Large intestine (tissue), 12 donors: ENCODE measurements around the gene RNF145. TPM values are rescaled to one million over a fixed set of nuclear protein-coding genes. Genes with fewer than 3 reads are reported as not detected.

Experiments used
- DNase-seq, 2 donors: peaks; one replicate each; pipeline versions ENCODE4 v3.0.0 to v3.0.0-alpha.2; 2013
- H3K27ac ChIP-seq: one replicate; pipeline ENCODE4 v1.5.1; 2013; ENCODE audit warnings: low read length
- H3K27me3 ChIP-seq: 2 replicates; pipeline ENCODE4 v1.6.1; 2013; ENCODE audit warnings: low read length; ENCODE audit not compliant: control insufficient read depth, insufficient read depth
- H3K36me3 ChIP-seq: 2 replicates; pipeline ENCODE4 v1.6.1; 2013; ENCODE audit warnings: low read length; ENCODE audit not compliant: control insufficient read depth, insufficient read depth
- H3K4me1 ChIP-seq: one replicate; pipeline ENCODE4 v1.6.1; 2013; ENCODE audit warnings: low read length; ENCODE audit not compliant: control insufficient read depth, insufficient read depth
- H3K4me3 ChIP-seq: one replicate; pipeline ENCODE4 v1.5.1; 2013; ENCODE audit warnings: low read length
- H3K9me3 ChIP-seq: one replicate; pipeline ENCODE4 v1.6.1; 2013; ENCODE audit warnings: mild to moderate bottlenecking, low read depth, low read length, moderate library complexity; ENCODE audit not compliant: control insufficient read depth
- WGBS: methylation state at CpG from one replicate; pipeline ENCODE4 v1.1.5; 2013; ENCODE audit warnings: low lambda C conversion rate; ENCODE audit not compliant: insufficient coverage; 5-methylcytosine and 5-hydroxymethylcytosine counted together
- long read RNA-seq, 11 donors: transcript quantifications; one replicate each; lab custom pipeline, GENCODE V29; 2026
- polyA plus RNA-seq: library from polyadenylated mRNA; unstranded; fragments of 120-200 nt; gene quantifications from one replicate; pipeline ENCODE4 v1.2.1, GENCODE V29; 2013

RNF145 gene, protein sequence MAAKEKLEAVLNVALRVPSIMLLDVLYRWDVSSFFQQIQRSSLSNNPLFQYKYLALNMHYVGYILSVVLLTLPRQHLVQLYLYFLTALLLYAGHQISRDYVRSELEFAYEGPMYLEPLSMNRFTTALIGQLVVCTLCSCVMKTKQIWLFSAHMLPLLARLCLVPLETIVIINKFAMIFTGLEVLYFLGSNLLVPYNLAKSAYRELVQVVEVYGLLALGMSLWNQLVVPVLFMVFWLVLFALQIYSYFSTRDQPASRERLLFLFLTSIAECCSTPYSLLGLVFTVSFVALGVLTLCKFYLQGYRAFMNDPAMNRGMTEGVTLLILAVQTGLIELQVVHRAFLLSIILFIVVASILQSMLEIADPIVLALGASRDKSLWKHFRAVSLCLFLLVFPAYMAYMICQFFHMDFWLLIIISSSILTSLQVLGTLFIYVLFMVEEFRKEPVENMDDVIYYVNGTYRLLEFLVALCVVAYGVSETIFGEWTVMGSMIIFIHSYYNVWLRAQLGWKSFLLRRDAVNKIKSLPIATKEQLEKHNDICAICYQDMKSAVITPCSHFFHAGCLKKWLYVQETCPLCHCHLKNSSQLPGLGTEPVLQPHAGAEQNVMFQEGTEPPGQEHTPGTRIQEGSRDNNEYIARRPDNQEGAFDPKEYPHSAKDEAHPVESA
- 52.6 TPM for polyA plus RNA-seq
- long read RNA-seq, donor 1, partial matches to known transcripts: 0 of 7 reads
- long read RNA-seq, donor 1, other reads (novel, unspliced or antisense): 0 of 7 reads
- long read RNA-seq, donor 2, transcript RNF145-202 (11 exons, 3,613 nt): major isoform, 11 of 15 reads
- long read RNA-seq, donor 2, partial matches to known transcripts: 0 of 15 reads
- long read RNA-seq, donor 2, other reads (novel, unspliced or antisense): 0 of 15 reads
- long read RNA-seq, donor 3, transcript RNF145-202 (11 exons, 3,613 nt): major isoform, 9 of 16 reads
- long read RNA-seq, donor 3, partial matches to known transcripts: 5 of 16 reads
- long read RNA-seq, donor 3, other reads (novel, unspliced or antisense): 0 of 16 reads
- long read RNA-seq, donor 4, partial matches to known transcripts: 0 of 1 reads
- long read RNA-seq, donor 4, other reads (novel, unspliced or antisense): 0 of 1 reads
- long read RNA-seq, donor 5, partial matches to known transcripts: 0 of 4 reads
- long read RNA-seq, donor 5, other reads (novel, unspliced or antisense): 0 of 4 reads
- long read RNA-seq, donor 6, transcript RNF145-202 (11 exons, 3,613 nt): major isoform, 7 of 7 reads
- long read RNA-seq, donor 6, partial matches to known transcripts: 0 of 7 reads
- long read RNA-seq, donor 6, other reads (novel, unspliced or antisense): 0 of 7 reads
- long read RNA-seq, donor 7, transcript RNF145-202 (11 exons, 3,613 nt): major isoform, 5 of 8 reads
- long read RNA-seq, donor 7, partial matches to known transcripts: 0 of 8 reads
- long read RNA-seq, donor 7, other reads (novel, unspliced or antisense): 0 of 8 reads
- long read RNA-seq, donor 8, partial matches to known transcripts: 15 of 20 reads
- long read RNA-seq, donor 8, other reads (novel, unspliced or antisense): 0 of 20 reads
- long read RNA-seq, donor 9, partial matches to known transcripts: 0 of 6 reads
- long read RNA-seq, donor 9, other reads (novel, unspliced or antisense): 0 of 6 reads
- long read RNA-seq, donor 10, transcript RNF145-202 (11 exons, 3,613 nt): major isoform, 7 of 8 reads
- long read RNA-seq, donor 10, partial matches to known transcripts: 0 of 8 reads
- long read RNA-seq, donor 10, other reads (novel, unspliced or antisense): 0 of 8 reads
- long read RNA-seq, donor 11, transcript RNF145-202 (11 exons, 3,613 nt): major isoform, 8 of 11 reads
- long read RNA-seq, donor 11, partial matches to known transcripts: 0 of 11 reads
- long read RNA-seq, donor 11, other reads (novel, unspliced or antisense): 0 of 11 reads

DNA sequence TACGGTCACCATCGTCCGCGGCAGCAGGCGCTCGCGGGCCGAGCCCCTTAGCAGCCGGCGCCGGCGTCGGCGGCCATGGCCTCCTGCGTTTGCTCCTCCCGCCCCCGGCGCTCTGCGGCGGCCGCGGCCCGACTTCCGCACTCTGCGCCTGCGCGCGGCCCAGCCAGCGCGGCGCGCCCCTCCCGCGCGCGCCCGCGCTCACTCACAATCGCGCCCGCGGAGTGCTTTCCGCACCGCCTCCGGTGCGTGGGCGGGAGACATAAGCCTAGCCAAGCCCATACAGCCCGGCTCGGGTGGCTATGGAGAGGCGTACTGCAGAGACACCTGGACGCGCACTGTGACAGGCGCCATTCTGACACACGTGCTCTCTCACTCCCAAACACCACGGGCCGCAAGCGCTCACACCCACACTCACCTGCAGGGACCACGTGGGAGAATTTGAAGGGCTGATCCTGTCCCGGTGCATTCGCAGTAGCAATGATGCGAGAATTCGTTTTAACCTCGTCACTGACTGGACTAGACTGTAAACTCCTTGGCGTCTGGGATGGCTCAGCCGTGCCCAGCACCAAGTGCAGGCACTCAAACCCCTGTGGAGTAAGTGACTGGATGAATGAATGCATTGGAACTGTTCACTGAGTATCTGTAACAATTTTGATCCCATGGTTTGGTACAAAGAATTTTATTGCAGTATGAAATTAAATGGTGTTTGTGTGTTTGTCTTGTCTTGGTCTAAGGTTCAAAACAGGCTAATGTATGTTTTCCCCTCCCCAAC is at the start of gene RNF145:
RNF145 (minus strand) TSS at position 116 of the 772 bp plus-strand sequence. CDS start 5,936 bp downstream, outside the sequence.
- Histone ChIP-seq H3K27me3 (no peaks in the 10 kb centered on the region), H3K36me3 (no peaks in the 10 kb centered on the region), H3K9me3 (no peaks in the 10 kb centered on the region), H3K4me1 (peaks cover 31% of the 10 kb centered on the region), H3K4me3 (peak within 1 kb of the TSS; percentile 72), H3K27ac (peak within 1 kb of the TSS; percentile 92)
- no CpG with 5 or more reads among the region's 65 CpGs for WGBS
- peak; percentile 79 to 90 for DNase-seq

- H3K36me3 ChIP-seq: no peaks in the 10 kb centered on the region
- H3K4me1 ChIP-seq: peaks cover 6% of the 10 kb centered on the region
- H3K27me3 ChIP-seq: peaks cover 6% of the 10 kb centered on the region
- DNase-seq: no peak
- 100% methylated on average over 1 of the region's 2 CpGs for WGBS
- no peak overlapping the region for H3K27ac ChIP-seq
- H3K4me3 ChIP-seq: no peak overlapping the region
- H3K9me3 ChIP-seq: no peaks in the 10 kb centered on the region
These were observed 49.0 kb upstream of the RNF145 start for GRCh38 chr5:159258361-159258760.

DNA sequence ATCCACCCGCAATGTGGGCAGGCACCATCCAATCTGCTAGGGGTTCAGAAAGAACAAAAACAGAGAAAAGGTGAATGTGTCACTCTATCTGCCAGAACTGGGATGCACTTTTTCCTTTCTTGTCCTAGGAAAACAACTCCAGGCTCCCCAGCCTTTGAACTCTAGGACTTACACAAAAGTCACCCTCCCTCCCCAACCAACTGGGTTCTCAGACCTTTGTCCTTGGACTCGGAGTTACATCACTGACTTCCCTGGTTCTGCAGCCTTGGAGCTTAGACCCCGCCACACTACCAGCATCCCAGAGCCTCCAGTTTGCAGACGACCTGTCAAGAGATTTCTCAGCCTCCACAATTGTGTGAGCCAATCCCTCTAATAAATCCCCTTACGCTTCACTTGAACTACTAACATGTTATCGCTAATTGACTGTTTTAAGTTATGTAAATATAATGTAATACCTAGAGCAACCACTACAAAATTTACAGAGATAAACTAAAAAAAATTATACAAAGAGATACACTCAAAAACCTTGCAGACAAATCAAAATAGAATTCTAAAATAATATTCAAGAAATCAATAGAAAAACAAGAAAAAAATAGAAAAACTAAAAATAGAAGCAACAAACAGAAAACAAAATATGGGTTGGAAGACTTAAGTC is 48.4 kb upstream of the RNF145 start:
- H3K36me3 ChIP-seq: no peaks in the 10 kb centered on the region
- WGBS: 83% methylated on average over 1 of the region's 6 CpGs
- peaks cover 6% of the 10 kb centered on the region for H3K4me1 ChIP-seq
- H3K4me3 ChIP-seq: no peak overlapping the region
- H3K27me3 ChIP-seq: peaks cover 6% of the 10 kb centered on the region
- peak; percentile 35 to 75 for DNase-seq
- H3K9me3 ChIP-seq: no peaks in the 10 kb centered on the region
- H3K27ac ChIP-seq: no peak overlapping the region

DNA sequence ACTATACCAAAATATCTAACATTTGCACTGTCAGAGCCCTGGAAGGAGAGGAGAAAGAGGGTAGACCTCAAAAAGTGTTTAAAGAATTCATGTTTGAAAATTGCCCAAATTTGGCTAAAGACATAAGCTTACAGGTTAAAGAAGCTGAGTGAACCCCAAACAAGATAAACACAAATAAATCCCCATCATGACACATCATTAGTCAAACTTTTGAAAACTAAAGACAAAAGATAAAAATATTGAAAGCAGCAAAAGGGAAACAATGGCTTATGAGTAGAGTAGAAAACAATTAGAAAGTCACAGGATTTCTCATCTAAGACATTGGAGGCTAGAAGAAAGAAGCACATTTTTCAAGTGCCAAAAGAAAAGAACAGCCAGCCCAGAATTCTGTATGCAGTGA is 47.7 kb upstream of the RNF145 start:
- H3K27ac ChIP-seq: no peak overlapping the region
- peaks cover 6% of the 10 kb centered on the region for H3K4me1 ChIP-seq
- H3K36me3 ChIP-seq: no peaks in the 10 kb centered on the region
- DNase-seq: no peak
- H3K4me3 ChIP-seq: no peak overlapping the region
- H3K27me3 ChIP-seq: peaks cover 6% of the 10 kb centered on the region
- H3K9me3 ChIP-seq: no peaks in the 10 kb centered on the region

DNA sequence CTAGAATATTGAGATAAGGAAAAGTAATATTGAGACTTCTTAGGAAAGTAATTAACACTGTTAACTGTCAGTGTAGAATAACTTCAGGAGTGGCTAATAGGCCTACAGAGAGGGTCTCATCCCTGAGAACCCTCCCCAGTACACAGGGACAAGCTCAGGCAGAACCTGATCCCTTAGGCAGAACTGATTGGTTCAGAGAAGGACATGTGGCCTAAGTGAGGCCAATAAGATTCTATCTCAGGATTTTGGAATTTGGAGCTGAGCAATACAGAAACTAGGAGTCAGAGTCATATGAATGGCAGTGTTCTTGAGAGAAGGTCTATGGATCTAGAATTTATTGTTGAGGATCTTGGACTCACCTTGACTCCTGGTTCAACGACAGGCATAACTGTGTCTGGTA is 42.8 kb upstream of the RNF145 start:
- no CpG with 5 or more reads among the region's 1 CpG for WGBS
- Histone ChIP-seq H3K27ac (no peak overlapping the region), H3K9me3 (no peaks in the 10 kb centered on the region), H3K36me3 (no peaks in the 10 kb centered on the region), H3K4me3 (no peak overlapping the region), H3K4me1 (no peaks in the 10 kb centered on the region), H3K27me3 (peaks cover 9% of the 10 kb centered on the region)
- no peak for DNase-seq

DNA sequence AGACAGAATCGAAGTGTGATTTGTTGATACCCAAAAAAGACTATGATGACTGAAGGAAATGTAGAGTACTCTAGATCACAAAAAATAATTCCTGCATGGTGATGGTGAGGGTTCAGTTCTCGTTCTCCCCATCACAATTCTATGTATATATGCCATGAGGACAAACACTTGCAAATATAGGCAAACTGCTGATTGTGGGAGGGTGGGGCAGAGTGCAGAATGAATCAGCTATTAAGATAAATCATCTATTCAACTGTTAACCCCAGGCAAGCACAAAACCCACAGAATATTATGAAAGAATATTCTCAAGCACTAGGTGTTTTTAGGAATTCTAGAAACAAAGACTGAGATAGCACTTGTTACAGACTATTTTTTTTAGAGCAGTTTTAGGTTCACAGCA is 39.8 kb upstream of the RNF145 start:
- Histone ChIP-seq H3K4me3 (no peak overlapping the region), H3K4me1 (no peaks in the 10 kb centered on the region), H3K27ac (no peak overlapping the region), H3K9me3 (no peaks in the 10 kb centered on the region), H3K36me3 (no peaks in the 10 kb centered on the region), H3K27me3 (peaks cover 15% of the 10 kb centered on the region)
- no peak for DNase-seq
- WGBS: 100% methylated on average over 1 of the region's 2 CpGs

DNA sequence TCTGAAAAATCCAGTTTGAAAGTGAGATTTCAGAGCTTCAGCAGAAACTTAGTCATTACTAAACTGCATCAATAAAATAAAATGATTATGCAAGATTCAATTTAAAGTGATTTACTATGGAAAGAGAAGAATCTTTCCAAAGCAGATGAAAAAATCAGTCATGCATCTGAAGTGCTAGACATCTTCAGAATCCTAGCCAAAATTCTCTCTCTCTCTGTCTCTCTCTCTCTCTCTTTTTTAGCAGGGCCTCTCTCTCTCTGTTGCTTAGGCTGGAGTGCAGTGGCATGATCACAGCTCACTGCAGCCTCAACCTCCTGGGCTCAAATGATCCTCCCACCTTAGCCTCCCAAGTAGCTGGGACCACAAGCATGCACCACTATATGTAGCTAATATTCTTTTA is 35.5 kb upstream of the RNF145 start:
- H3K4me3 ChIP-seq: no peak overlapping the region
- peaks cover 15% of the 10 kb centered on the region for H3K27me3 ChIP-seq
- no peak for DNase-seq
- no peak overlapping the region for H3K27ac ChIP-seq
- H3K36me3 ChIP-seq: no peaks in the 10 kb centered on the region
- H3K4me1 ChIP-seq: no peaks in the 10 kb centered on the region
- no peaks in the 10 kb centered on the region for H3K9me3 ChIP-seq

DNA sequence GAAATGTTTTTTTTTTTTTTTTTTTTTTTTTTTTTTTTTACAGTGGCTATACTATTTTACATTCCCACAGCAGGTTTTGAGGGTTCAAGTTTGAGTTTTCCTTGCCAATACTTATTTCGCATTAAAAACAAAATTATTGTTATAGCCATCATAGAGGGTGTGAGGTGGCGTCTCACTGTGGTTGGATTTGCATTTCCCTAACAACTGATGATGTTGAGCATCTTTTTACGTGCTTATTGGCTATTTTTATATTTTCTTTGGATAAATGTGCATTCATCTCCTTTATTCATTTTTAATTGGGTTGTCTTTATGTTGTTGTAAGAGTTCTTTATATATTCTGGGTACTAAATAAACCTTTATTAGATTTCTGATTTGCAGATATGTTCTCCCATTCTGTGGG is 34.8 kb upstream of the RNF145 start:
- WGBS: no CpG with 5 or more reads among the region's 3 CpGs

DNA sequence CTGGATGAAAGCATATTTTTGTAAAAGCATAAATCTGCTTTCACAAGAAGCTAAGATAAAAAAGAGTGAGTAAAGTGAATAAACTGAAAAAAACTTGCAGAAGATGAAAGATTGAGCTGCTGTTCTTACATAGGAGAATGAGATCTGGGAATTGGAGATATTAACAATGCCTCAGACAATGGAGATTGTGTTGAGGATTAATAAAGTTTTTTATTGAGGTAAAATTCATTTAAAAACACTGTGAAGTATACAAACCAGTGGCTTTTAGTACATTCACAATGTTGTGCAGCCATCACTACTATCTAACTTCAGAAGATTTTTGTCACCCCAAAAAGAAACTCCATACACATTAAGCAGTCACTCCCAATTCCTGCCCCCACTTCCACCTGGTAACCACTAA is 34.0 kb upstream of the RNF145 start:
- Histone ChIP-seq H3K4me1 (no peaks in the 10 kb centered on the region), H3K27me3 (peaks cover 13% of the 10 kb centered on the region), H3K4me3 (no peak overlapping the region), H3K9me3 (no peaks in the 10 kb centered on the region), H3K27ac (no peak overlapping the region), H3K36me3 (no peaks in the 10 kb centered on the region)
- no peak for DNase-seq

More for the DNA sequence above, 34.8 kb upstream of the RNF145 start:
- Histone ChIP-seq H3K36me3 (no peaks in the 10 kb centered on the region), H3K27me3 (peaks cover 13% of the 10 kb centered on the region), H3K27ac (no peak overlapping the region), H3K4me1 (no peaks in the 10 kb centered on the region), H3K4me3 (no peak overlapping the region), H3K9me3 (no peaks in the 10 kb centered on the region)
- DNase-seq: no peak
